CD14-positive monocyte (primary cell): ENCODE data around the gene ELFN1. TPM values are rescaled to one million over a fixed set of nuclear protein-coding genes. Genes with fewer than 3 reads are reported as not detected.

Experiments
- DNase-seq, 3 donors: peaks; one replicate each; pipeline ENCODE4 v3.0.0-alpha.2; 2011 to 2022
- H2AFZ ChIP-seq: 2 replicates; pipeline ENCODE4 v1.6.0; 2012; ENCODE audit warnings: mild to moderate bottlenecking, low read depth, low read length, inconsistent platforms; ENCODE audit not compliant: insufficient read depth, poor library complexity, severe bottlenecking
- H3K27ac ChIP-seq, 2 donors: 1 replicate in 1 of 2; 2 replicates in 1 of 2; pipeline ENCODE4 v1.5.1; 2012 to 2013; ENCODE audit warnings: low read length in 2 of 2, control low read depth in 1 of 2, inconsistent platforms in 1 of 2, low read depth in 1 of 2, mild to moderate bottlenecking in 1 of 2
- H3K27me3 ChIP-seq, 2 donors: one replicate each; pipeline versions ENCODE4 v1.6.0 to v1.6.1; 2011 to 2013; ENCODE audit warnings: low read length in 2 of 2; ENCODE audit not compliant: control insufficient read depth in 2 of 2, insufficient read depth in 2 of 2
- H3K36me3 ChIP-seq, 2 donors: replicated peaks in 1 of 2; 1 replicate in 1 of 2; 2 replicates in 1 of 2; pipeline versions ENCODE4 v1.5.1 to v1.6.1; 2012 to 2013; ENCODE audit warnings: low read length in 2 of 2, control low read depth in 1 of 2, inconsistent platforms in 1 of 2, mild to moderate bottlenecking in 1 of 2; ENCODE audit not compliant: insufficient read depth in 2 of 2, control insufficient read depth in 1 of 2
- H3K4me1 ChIP-seq, 2 donors: 1 replicate in 1 of 2; 2 replicates in 1 of 2; pipeline versions ENCODE4 v1.5.1 to v1.6.1; 2012 to 2013; ENCODE audit warnings: low read length in 2 of 2, control low read depth in 1 of 2, inconsistent platforms in 1 of 2, mild to moderate bottlenecking in 1 of 2, moderate library complexity in 1 of 2; ENCODE audit not compliant: insufficient read depth in 2 of 2, control insufficient read depth in 1 of 2
- H3K4me2 ChIP-seq: replicated peaks from 2 replicates; pipeline ENCODE3; 2012; ENCODE audit warnings: low read length, moderate library complexity, mild to moderate bottlenecking; ENCODE audit not compliant: poor library complexity, severe bottlenecking; ENCODE audit errors: extremely low read depth
- H3K4me3 ChIP-seq, 3 experiments: fragments of 200-600 bp in 1 of 3; sonication (generic) in 1 of 3; replicated peaks in 1 of 3; 1 replicate in 2 of 3; 2 replicates in 1 of 3; pipeline ENCODE4 v1.5.1; 2011 to 2013; ENCODE audit warnings: low read length in 3 of 3, mild to moderate bottlenecking in 3 of 3, control low read depth in 2 of 3, low read depth in 2 of 3, inconsistent platforms in 1 of 3, moderate library complexity in 1 of 3
- H3K79me2 ChIP-seq: 2 replicates; pipeline ENCODE4 v1.6.0; 2012; ENCODE audit warnings: mild to moderate bottlenecking, control low read depth, inconsistent platforms, low read length, moderate library complexity; ENCODE audit not compliant: insufficient read depth
- H3K9ac ChIP-seq: 2 replicates; pipeline ENCODE4 v1.6.0; 2017; ENCODE audit warnings: low read length, mild to moderate bottlenecking; ENCODE audit not compliant: insufficient read depth, poor library complexity, severe bottlenecking
- H3K9me3 ChIP-seq, 2 donors: replicated peaks in 1 of 2; 1 replicate in 1 of 2; 2 replicates in 1 of 2; pipeline versions ENCODE4 v1.5.1 to v1.6.1; 2012 to 2013; ENCODE audit warnings: low read length in 2 of 2, control low read depth in 1 of 2; ENCODE audit not compliant: control insufficient read depth in 1 of 2, insufficient read depth in 1 of 2
- H4K20me1 ChIP-seq: 2 replicates; pipeline ENCODE4 v1.6.0; 2012; ENCODE audit warnings: mild to moderate bottlenecking, low read length, control low read depth, moderate library complexity; ENCODE audit not compliant: insufficient read depth
- H3K27ac Mint-ChIP-seq, 7 donors: one replicate each; pipeline ENCODE4 v1.8.0; 2020; ENCODE audit warnings: mild to moderate bottlenecking in 7 of 7, mixed read lengths in 7 of 7, moderate library complexity in 6 of 7, inconsistent platforms in 2 of 7
- H3K27me3 Mint-ChIP-seq, 3 donors: one replicate each; pipeline ENCODE4 v1.8.0; 2021 to 2022; ENCODE audit warnings: low read depth in 3 of 3, mild to moderate bottlenecking in 3 of 3, mixed read lengths in 3 of 3, moderate library complexity in 3 of 3, inconsistent platforms in 1 of 3
- H3K36me3 Mint-ChIP-seq, 2 donors: one replicate each; pipeline ENCODE4 v1.8.0; 2020; ENCODE audit warnings: mixed read lengths in 2 of 2, inconsistent platforms in 1 of 2, mild to moderate bottlenecking in 1 of 2
- H3K4me1 Mint-ChIP-seq: one replicate; pipeline ENCODE4 v1.8.0; 2020; ENCODE audit warnings: mild to moderate bottlenecking, mixed read lengths
- H3K4me3 Mint-ChIP-seq, 2 donors: one replicate each; pipeline ENCODE4 v1.8.0; 2020; ENCODE audit warnings: mild to moderate bottlenecking in 2 of 2, mixed read lengths in 2 of 2, moderate library complexity in 1 of 2
- H3K9me3 Mint-ChIP-seq, 7 donors: one replicate each; pipeline ENCODE4 v1.8.0; 2020 to 2022; ENCODE audit warnings: mixed read lengths in 7 of 7, mild to moderate bottlenecking in 6 of 7, moderate library complexity in 6 of 7, inconsistent platforms in 2 of 7
- WGBS: methylation state at CpG from one replicate; pipeline ENCODE4 v1.1.5; 2013; ENCODE audit warnings: missing lambda C conversion rate; ENCODE audit not compliant: insufficient coverage; 5-methylcytosine and 5-hydroxymethylcytosine counted together
- intact Hi-C, 2 donors: fragments of 100-400 bp; cut with micrococcal nuclease; formaldehyde crosslinking; loops; one replicate each; pipeline versions ENCODE4 v1.15.0 to v1.15.1; 2023
- polyA plus RNA-seq, 3 donors: library from polyadenylated mRNA; depleted of rRNA in 1 of 3; unstranded in 2 of 3; stranded (reverse) in 1 of 3; fragments of 300-500 nt in 2 of 3; fragments of >200 nt in 1 of 3; fragmentation: Illumina TruSeq in 2 of 3; gene quantifications; 1 replicate in 2 of 3; 2 replicates in 1 of 3; pipeline ENCODE4 v1.2.3, GENCODE V29; 2012 to 2021
- TF ChIP-seq, protein P1 (sequence below): fragments of 200-600 bp; IDR thresholded peaks from one replicate; pipeline ENCODE4 v1.8.0; 2022; ENCODE audit warnings: antibody characterized with exemption, mild to moderate bottlenecking

Gene ELFN1
- polyA plus RNA-seq, 3 donors = not detected

DNA sequence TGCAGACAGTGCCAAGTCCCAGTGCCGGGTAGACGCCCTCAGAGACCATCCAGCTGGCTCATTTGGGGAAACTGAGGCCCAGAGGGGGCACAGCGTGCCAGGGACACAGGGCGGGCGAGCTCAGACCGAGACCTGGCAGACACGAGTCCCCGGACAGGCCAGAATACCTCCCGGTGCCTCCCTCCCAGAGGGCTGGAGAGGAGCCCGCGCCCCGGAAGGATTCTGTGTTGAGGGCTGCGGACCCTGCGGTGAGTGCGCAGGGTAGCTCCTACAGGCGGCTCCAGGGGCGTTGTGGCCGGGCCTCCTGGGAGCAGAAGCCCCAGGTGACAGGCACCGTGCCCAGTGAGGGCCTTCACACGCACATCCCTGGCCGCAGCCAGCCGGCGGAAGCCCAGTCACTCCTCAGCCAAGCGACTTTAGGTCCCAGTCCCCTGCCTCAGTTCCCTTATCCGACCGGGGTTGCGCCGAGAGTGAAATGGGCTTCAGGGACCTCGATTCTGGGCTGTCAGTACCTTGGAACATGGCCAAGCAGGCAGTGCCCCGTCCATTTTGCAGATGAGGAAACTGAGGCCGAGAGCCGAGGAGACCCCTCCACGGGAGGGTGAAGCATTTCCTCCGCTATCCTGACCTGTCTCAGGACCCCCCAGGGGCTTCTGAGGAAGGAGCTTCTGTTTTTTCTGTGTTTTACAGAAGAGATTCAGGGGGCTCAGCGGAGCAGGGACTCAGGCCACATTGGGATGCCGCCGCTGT, 73.6 kb downstream of the ELFN1 start:
- Histone ChIP-seq H3K27ac (no peak overlapping the region), H3K4me1 (peaks cover 11 to 28% of the 10 kb centered on the region in 2 donors), H2AFZ (no peak overlapping the region), H3K4me3 (no peak overlapping the region), H3K9ac (no peak overlapping the region), H3K79me2 (no peaks in the 10 kb centered on the region), H3K4me2 (no peak overlapping the region), H4K20me1 (no peaks in the 10 kb centered on the region), H3K36me3 (no peaks in the 10 kb centered on the region), H3K27me3 (no peaks in the 10 kb centered on the region), H3K9me3 (peaks cover 0 to 5% of the 10 kb centered on the region in 2 donors)
- WGBS = 93% methylated on average over 36 of the region's 37 CpGs
- no peaks in the 10 kb centered on the region for H3K36me3 Mint-ChIP-seq
- H3K9me3 Mint-ChIP-seq = peaks cover 0 to 17% (median 2%) of the 10 kb centered on the region in 7 donors
- intact Hi-C loops = no loop called here
- no peak overlapping the region for H3K27ac Mint-ChIP-seq
- H3K4me3 Mint-ChIP-seq = peak overlapping the region in 1 of 2 donors; percentile 26
- H3K27me3 Mint-ChIP-seq = peaks cover 15 to 27% (median 18%) of the 10 kb centered on the region in 3 donors
- TF ChIP-seq, protein P1, sequence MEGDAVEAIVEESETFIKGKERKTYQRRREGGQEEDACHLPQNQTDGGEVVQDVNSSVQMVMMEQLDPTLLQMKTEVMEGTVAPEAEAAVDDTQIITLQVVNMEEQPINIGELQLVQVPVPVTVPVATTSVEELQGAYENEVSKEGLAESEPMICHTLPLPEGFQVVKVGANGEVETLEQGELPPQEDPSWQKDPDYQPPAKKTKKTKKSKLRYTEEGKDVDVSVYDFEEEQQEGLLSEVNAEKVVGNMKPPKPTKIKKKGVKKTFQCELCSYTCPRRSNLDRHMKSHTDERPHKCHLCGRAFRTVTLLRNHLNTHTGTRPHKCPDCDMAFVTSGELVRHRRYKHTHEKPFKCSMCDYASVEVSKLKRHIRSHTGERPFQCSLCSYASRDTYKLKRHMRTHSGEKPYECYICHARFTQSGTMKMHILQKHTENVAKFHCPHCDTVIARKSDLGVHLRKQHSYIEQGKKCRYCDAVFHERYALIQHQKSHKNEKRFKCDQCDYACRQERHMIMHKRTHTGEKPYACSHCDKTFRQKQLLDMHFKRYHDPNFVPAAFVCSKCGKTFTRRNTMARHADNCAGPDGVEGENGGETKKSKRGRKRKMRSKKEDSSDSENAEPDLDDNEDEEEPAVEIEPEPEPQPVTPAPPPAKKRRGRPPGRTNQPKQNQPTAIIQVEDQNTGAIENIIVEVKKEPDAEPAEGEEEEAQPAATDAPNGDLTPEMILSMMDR = no peak
- no peak for DNase-seq
- peaks cover 18% of the 10 kb centered on the region for H3K4me1 Mint-ChIP-seq

DNA sequence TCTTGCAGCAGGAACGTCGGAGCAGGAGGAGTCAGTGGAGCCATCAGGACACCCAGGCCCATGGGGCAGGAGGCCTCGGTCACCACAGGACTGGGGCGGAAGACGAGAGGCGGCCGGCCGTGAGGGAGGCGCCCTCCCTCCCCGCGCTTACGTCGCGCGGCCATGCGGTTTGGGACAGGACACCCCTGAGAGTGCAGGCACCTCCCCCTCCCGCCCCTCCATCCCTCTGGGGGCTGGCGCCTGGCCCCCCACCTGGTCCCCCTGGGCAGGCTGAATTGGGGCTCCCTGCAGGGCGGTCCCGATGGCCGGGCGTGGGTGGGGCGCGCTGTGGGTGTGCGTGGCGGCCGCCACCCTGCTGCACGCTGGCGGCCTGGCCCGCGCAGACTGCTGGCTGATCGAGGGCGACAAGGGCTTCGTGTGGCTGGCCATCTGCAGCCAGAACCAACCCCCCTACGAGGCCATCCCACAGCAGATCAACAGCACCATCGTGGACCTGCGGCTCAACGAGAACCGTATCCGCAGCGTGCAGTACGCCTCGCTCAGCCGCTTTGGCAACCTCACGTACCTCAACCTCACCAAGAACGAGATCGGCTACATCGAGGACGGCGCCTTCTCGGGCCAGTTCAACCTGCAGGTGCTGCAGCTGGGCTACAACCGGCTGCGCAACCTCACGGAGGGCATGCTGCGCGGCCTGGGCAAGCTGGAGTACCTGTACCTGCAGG, 74.4 kb downstream of the ELFN1 start:
- 98% methylated on average over 54 of the region's 56 CpGs for WGBS
- Histone ChIP-seq H2AFZ (no peak overlapping the region), H3K9me3 (peaks cover 0 to 5% of the 10 kb centered on the region in 2 donors), H3K4me3 (no peak overlapping the region), H3K27ac (no peak overlapping the region), H3K4me1 (peaks cover 10 to 24% of the 10 kb centered on the region in 2 donors), H4K20me1 (no peaks in the 10 kb centered on the region), H3K27me3 (no peaks in the 10 kb centered on the region), H3K9ac (no peak overlapping the region), H3K36me3 (no peaks in the 10 kb centered on the region), H3K4me2 (no peak overlapping the region), H3K79me2 (no peaks in the 10 kb centered on the region)
- H3K27ac Mint-ChIP-seq = no peak overlapping the region
- intact Hi-C loops = no loop called here
- TF ChIP-seq, protein P1 = no peak
- no peak overlapping the region for H3K4me3 Mint-ChIP-seq
- DNase-seq = no peak
- peaks cover 0 to 14% (median 2%) of the 10 kb centered on the region in 7 donors for H3K9me3 Mint-ChIP-seq
- H3K4me1 Mint-ChIP-seq = peaks cover 16% of the 10 kb centered on the region
- H3K36me3 Mint-ChIP-seq = no peaks in the 10 kb centered on the region
- peaks cover 13 to 28% (median 15%) of the 10 kb centered on the region in 3 donors for H3K27me3 Mint-ChIP-seq
